GM19463 (cell line): Measurements from ENCODE around the gene PDE4DIP.
"Not testable (repeated sequence)": the region's sequence is repeated elsewhere in the genome, so short reads cannot be mapped to it uniquely, and the experiment has no call there.

Source experiments
- ATAC-seq: cut with Tn5 transposase; IDR thresholded peaks from one replicate; pipeline ENCODE4 v1.9.1; 2021; ENCODE audit warnings: mild to moderate bottlenecking, moderate library complexity; ENCODE audit not compliant: unreplicated experiment

Gene PDE4DIP

GRCh38 chr1:149033916-149034315, 189.7 kb downstream of the PDE4DIP start:
- ATAC-seq: not testable (repeated sequence)

- not testable (repeated sequence) for ATAC-seq
These were observed 198.8 kb downstream of the PDE4DIP start for GRCh38 chr1:149043056-149043455.

GRCh38 chr1:149064611-149065010, 220.4 kb downstream of the PDE4DIP start:
- not testable (repeated sequence) for ATAC-seq

- ATAC-seq: not testable (repeated sequence)
These were observed 231.4 kb downstream of the PDE4DIP start for GRCh38 chr1:149075505-149076127.
